Transverse colon (tissue), 4 donors: ENCODE measurements around the gene OXER1. TPM values are rescaled to one million over a fixed set of nuclear protein-coding genes. Genes with fewer than 3 reads are reported as not detected.

ENCODE experiments used
- DNase-seq: peaks from one replicate; pipeline ENCODE4 v3.0.0-alpha.2; 2019
- H3K27ac ChIP-seq, 4 donors: fragments of 200-600 bp; sonication (generic); 2 replicates each; pipeline ENCODE4 v1.5.1; 2016 to 2018; ENCODE audit warnings: inconsistent platforms in 4 of 4
- H3K27me3 ChIP-seq: fragments of 200-600 bp; sonication (generic); 2 replicates; pipeline ENCODE4 v1.5.1; 2017; ENCODE audit warnings: inconsistent platforms
- H3K36me3 ChIP-seq, 4 donors: fragments of 200-600 bp; sonication (generic); 2 replicates each; pipeline ENCODE4 v1.5.1; 2017 to 2019; ENCODE audit warnings: inconsistent platforms in 4 of 4
- H3K4me1 ChIP-seq, 4 donors: fragments of 200-600 bp; sonication (generic); 2 replicates each; pipeline ENCODE4 v1.5.1; 2017 to 2020; ENCODE audit warnings: inconsistent platforms in 4 of 4
- H3K4me3 ChIP-seq, 4 donors: fragments of 200-600 bp; sonication (generic); 1 replicate in 1 of 4; 2 replicates in 3 of 4; pipeline versions ENCODE4 v1.5.1 to v1.6.1; 2017 to 2019; ENCODE audit warnings: inconsistent platforms in 4 of 4
- H3K9me3 ChIP-seq, 2 donors: fragments of 200-600 bp; sonication (generic); 2 replicates each; pipeline ENCODE4 v1.5.1; 2017 to 2019; ENCODE audit warnings: inconsistent platforms in 2 of 2
- CTCF ChIP-seq, 5 experiments: fragments of 200-600 bp in 3 of 5; fragments of 450-650 bp in 2 of 5; sonication (generic) in 3 of 5; IDR thresholded peaks; 1 replicate in 2 of 5; 2 replicates in 3 of 5; pipeline ENCODE4 v1.5.1; 2016 to 2017; ENCODE audit warnings: antibody characterized with exemption in 5 of 5, inconsistent platforms in 3 of 5, mild to moderate bottlenecking in 2 of 5, moderate library complexity in 1 of 5
- EP300 ChIP-seq: sonication (generic); formaldehyde crosslinking; IDR thresholded peaks from one replicate; pipeline ENCODE4 v1.6.1; 2017; ENCODE audit warnings: antibody characterized with exemption, low read depth
- POLR2A ChIP-seq: fragments of 450-650 bp; IDR thresholded peaks from one replicate; pipeline ENCODE4 v1.6.1; 2016; ENCODE audit warnings: antibody characterized with exemption, mild to moderate bottlenecking, moderate library complexity
- POLR2AphosphoS5 ChIP-seq, 3 donors: sonication (generic); formaldehyde crosslinking; IDR thresholded peaks; one replicate each; pipeline ENCODE4 v1.6.1; 2016; ENCODE audit warnings: antibody characterized with exemption in 3 of 3
- WGBS, 2 donors: methylation state at CpG; one replicate each; pipeline ENCODE4 v1.1.5; 2018; ENCODE audit warnings: low coverage in 1 of 2; 5-methylcytosine and 5-hydroxymethylcytosine counted together
- in situ Hi-C, 4 donors: fragments of 200-750 bp; cut with MboI; loops; one replicate each; pipeline versions ENCODE4 v1.15.0 to v1.15.1; 2017; ENCODE audit warnings: low sequenced_read_pairs in 3 of 4, low pct_ligation_motif_present in 1 of 4, low pct_unique_long_range_greater_than_20kb in 1 of 4
- intact Hi-C: fragments of 100-400 bp; cut with DNase I; formaldehyde crosslinking; loops from one replicate; pipeline ENCODE4 v1.15.1; 2023; ENCODE audit warnings: low total_unique reads
- total RNA-seq, 4 donors: library from RNA; depleted of rRNA; stranded (reverse); fragments of >200 nt; gene quantifications; one replicate each; pipeline ENCODE4 v1.1.0, GENCODE V29; 2016

The OXER1 gene
- total RNA-seq, 4 donors from 2014 or later: 0.48 to 6.4 (median 4.9) TPM; not detected in 1

GRCh38 chr2:42787788-42788477, 24.0 kb upstream of the OXER1 start:
- intact Hi-C loops: no loop called here
- H3K27me3 ChIP-seq: no peaks in the 10 kb centered on the region
- H3K27ac ChIP-seq: no peak overlapping the region
- peaks cover 0 to 17% (median 10%) of the 10 kb centered on the region in 4 donors for H3K4me1 ChIP-seq
- no peak for TF ChIP-seq CTCF (IDR thresholded peaks at IDR 0.05)
- no peak for TF ChIP-seq POLR2AphosphoS5 (IDR thresholded peaks at IDR 0.05)
- no peak for TF ChIP-seq POLR2A
- TF ChIP-seq EP300: no peak
- no peaks in the 10 kb centered on the region for H3K9me3 ChIP-seq
- in situ Hi-C loops: no loop called here
- DNase-seq: no peak
- H3K4me3 ChIP-seq: no peak overlapping the region
- WGBS, 2 donors: 77% methylated on average over 11 of the region's 12 CpGs; no CpG with 5 or more reads in 1 of the 2 donors
- H3K36me3 ChIP-seq: no peaks in the 10 kb centered on the region

- no peaks in the 10 kb centered on the region for H3K9me3 ChIP-seq
- no peaks in the 10 kb centered on the region for H3K36me3 ChIP-seq
- H3K4me3 ChIP-seq: no peak overlapping the region
- in situ Hi-C loops (no loop called here), intact Hi-C loops (no loop called here)
- no peak overlapping the region for H3K27ac ChIP-seq
- TF ChIP-seq POLR2A: no peak
- no peak for TF ChIP-seq POLR2AphosphoS5 (IDR thresholded peaks at IDR 0.05)
- TF ChIP-seq CTCF (IDR thresholded peaks at IDR 0.05): no peak
- no peak for TF ChIP-seq EP300
- H3K27me3 ChIP-seq: no peaks in the 10 kb centered on the region
- WGBS, 2 donors: 80% methylated on average over 3 of the region's 3 CpGs; no CpG with 5 or more reads in 1 of the 2 donors
- peaks cover 0 to 16% (median 10%) of the 10 kb centered on the region in 4 donors for H3K4me1 ChIP-seq
- DNase-seq: no peak
These were observed 23.5 kb upstream of the OXER1 start for GRCh38 chr2:42787424-42787787.

GRCh38 chr2:42786561-42787345, 22.8 kb upstream of the OXER1 start:
- in situ Hi-C loops: no loop called here
- peaks cover 0 to 9% (median 5%) of the 10 kb centered on the region in 4 donors for H3K4me1 ChIP-seq
- H3K36me3 ChIP-seq: no peaks in the 10 kb centered on the region
- peak overlapping the region in 1 of 4 donors; percentile 37 for H3K27ac ChIP-seq
- no peaks in the 10 kb centered on the region for H3K27me3 ChIP-seq
- H3K4me3 ChIP-seq: no peak overlapping the region
- no peak for DNase-seq
- TF ChIP-seq CTCF (IDR thresholded peaks at IDR 0.05) (no peak), POLR2A (no peak), POLR2AphosphoS5 (IDR thresholded peaks at IDR 0.05) (no peak), EP300 (no peak)
- H3K9me3 ChIP-seq: no peaks in the 10 kb centered on the region
- intact Hi-C loops: no loop called here
- WGBS, 2 donors: 84 to 100% methylated on average over 2 to 15 of the region's 15 CpGs

GRCh38 chr2:42784204-42784880, 20.4 kb upstream of the OXER1 start:
- TF ChIP-seq EP300 (no peak), POLR2AphosphoS5 (IDR thresholded peaks at IDR 0.05) (no peak), POLR2A (no peak), CTCF (IDR thresholded peaks at IDR 0.05) (no peak)
- intact Hi-C loops (no loop called here), in situ Hi-C loops (no loop called here)
- 83 to 89% methylated on average over 2 to 6 of the region's 7 CpGs for WGBS, 2 donors
- no peak for DNase-seq
- no peaks in the 10 kb centered on the region for H3K36me3 ChIP-seq
- peaks cover 0 to 6% (median 0%) of the 10 kb centered on the region in 4 donors for H3K4me1 ChIP-seq
- H3K27me3 ChIP-seq: no peaks in the 10 kb centered on the region
- H3K9me3 ChIP-seq: no peaks in the 10 kb centered on the region
- peak overlapping the region in 1 of 4 donors; percentile 17 for H3K27ac ChIP-seq
- H3K4me3 ChIP-seq: no peak overlapping the region
